Measurements from ENCODE around the gene TSPY9. TPM values are rescaled to one million over a fixed set of nuclear protein-coding genes. Genes with fewer than 3 reads are reported as not detected.
"Not testable (repeated sequence)": the region's sequence is repeated elsewhere in the genome, so short reads cannot be mapped to it uniquely, and the experiment has no call there.

The TSPY9 gene, protein sequence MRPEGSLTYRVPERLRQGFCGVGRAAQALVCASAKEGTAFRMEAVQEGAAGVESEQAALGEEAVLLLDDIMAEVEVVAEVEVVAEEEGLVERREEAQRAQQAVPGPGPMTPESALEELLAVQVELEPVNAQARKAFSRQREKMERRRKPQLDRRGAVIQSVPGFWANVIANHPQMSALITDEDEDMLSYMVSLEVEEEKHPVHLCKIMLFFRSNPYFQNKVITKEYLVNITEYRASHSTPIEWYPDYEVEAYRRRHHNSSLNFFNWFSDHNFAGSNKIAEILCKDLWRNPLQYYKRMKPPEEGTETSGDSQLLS
- not detected for total RNA-seq

DNA sequence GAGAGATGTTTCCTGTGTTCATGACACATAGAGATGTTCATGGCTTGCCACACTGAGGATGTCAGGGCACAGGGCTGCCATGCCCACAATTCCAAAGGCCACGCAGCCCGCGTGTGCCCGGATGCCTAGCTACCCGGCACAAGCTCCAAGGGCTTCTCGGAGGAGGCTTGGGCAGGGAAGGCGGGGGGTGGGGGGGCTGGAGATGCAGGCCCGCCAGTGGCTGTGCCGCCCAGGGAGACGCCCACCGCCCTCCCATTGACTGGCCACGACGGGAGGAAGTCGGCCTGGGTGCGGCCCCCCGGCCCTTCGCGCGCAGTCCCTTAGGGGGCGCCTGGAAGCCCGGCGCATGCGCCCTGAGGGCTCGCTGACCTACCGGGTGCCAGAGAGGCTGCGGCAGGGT is at the start of gene TSPY9:
TSS of gene TSPY9 (plus strand) at position 301 of the 400 bp plus-strand sequence. CDS start at position 347, 46 bp downstream.
- H3K27me3 ChIP-seq; H3K4me1 ChIP-seq; ATAC-seq; H3K4me3 ChIP-seq; intact Hi-C loops (cut with DNase I); H3K36me3 ChIP-seq (replicated peaks in 1 of 2; ENCODE audit: insufficient read depth in 1 of 2, low read depth in 2 of 2); H3K9me3 ChIP-seq; DNase-seq; H3K27ac ChIP-seq: not testable (repeated sequence)
- WGBS, 2 donors, result no CpG with 5 or more reads among the region's 26 CpGs

DNA sequence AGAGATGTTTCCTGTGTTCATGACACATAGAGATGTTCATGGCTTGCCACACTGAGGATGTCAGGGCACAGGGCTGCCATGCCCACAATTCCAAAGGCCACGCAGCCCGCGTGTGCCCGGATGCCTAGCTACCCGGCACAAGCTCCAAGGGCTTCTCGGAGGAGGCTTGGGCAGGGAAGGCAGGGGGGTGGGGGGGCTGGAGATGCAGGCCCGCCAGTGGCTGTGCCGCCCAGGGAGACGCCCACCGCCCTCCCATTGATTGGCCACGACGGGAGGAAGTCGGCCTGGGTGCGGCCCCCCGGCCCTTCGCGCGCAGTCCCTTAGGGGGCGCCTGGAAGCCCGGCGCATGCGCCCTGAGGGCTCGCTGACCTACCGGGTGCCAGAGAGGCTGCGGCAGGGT is 20.4 kb upstream of the TSPY9 start, which contains the start of gene TSPY1:
TSS of gene TSPY1 (plus strand) at position 301 of the 400 bp plus-strand sequence. CDS start at position 347, 46 bp downstream.
- DNase-seq; H3K27me3 ChIP-seq; H3K4me3 ChIP-seq; H3K4me1 ChIP-seq; ATAC-seq; H3K27ac ChIP-seq; H3K36me3 ChIP-seq (replicated peaks in 1 of 2; ENCODE audit: insufficient read depth in 1 of 2, low read depth in 2 of 2); intact Hi-C loops (cut with DNase I); H3K9me3 ChIP-seq: not testable (repeated sequence)
- 87% methylated on average over 6 of the region's 25 CpGs; no CpG with 5 or more reads in 1 of the 2 donors for WGBS, 2 donors

DNA sequence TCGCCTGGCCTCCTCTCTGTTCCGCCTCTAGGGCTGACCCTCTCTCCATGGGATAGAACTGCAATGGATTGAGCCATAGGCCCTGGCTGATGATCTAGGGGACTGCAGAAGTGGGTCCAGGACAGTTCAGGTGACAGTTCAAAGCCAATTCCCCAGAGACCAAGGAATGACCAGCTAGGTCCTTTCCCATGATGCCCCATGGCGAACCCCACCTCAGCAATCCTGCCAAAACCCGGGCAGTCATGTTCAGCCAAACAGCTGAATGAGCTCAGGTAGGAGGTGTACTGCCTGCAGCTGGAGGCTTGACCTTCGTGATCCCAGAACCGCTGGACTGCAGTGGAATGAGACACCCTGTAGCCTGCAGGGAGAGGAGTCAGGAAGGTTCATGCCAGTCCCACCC is 17.3 kb downstream of the TSPY9 start:
- H3K27ac ChIP-seq; H3K27me3 ChIP-seq; H3K36me3 ChIP-seq (replicated peaks in 1 of 2; ENCODE audit: insufficient read depth in 1 of 2, low read depth in 2 of 2); H3K4me1 ChIP-seq; DNase-seq; intact Hi-C loops (cut with DNase I); H3K9me3 ChIP-seq; H3K4me3 ChIP-seq; ATAC-seq: not testable (repeated sequence)
- WGBS, 2 donors, result 39% methylated on average over 3 of the region's 6 CpGs; no CpG with 5 or more reads in 1 of the 2 donors

DNA sequence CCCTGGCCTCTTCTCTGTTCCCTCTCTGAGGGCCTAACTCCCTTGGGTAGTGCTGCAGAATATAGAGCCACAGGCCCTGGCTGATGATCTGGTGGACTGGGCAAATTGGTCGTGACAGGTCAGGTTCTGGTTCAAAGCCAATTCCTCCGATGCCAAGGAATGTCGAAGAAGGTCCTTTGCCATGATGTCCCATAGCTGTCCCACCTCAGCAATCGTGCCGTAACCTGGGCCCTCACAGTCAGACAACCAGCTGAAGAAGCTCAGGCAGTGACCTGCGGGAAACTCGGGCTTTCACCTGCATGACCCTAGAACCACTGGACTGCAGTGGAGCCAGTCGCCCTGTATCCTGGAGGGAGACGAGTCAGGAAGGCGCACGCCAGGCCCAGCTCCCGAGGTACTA is 29.2 kb downstream of the TSPY9 start:
- H3K4me3 ChIP-seq; H3K4me1 ChIP-seq; DNase-seq; ATAC-seq; H3K36me3 ChIP-seq (replicated peaks in 1 of 2; ENCODE audit: insufficient read depth in 1 of 2, low read depth in 2 of 2); H3K27me3 ChIP-seq; H3K9me3 ChIP-seq; H3K27ac ChIP-seq; intact Hi-C loops (cut with DNase I): not testable (repeated sequence)
- WGBS, 2 donors, result 67% methylated on average over 7 of the region's 12 CpGs; no CpG with 5 or more reads in 1 of the 2 donors

DNA sequence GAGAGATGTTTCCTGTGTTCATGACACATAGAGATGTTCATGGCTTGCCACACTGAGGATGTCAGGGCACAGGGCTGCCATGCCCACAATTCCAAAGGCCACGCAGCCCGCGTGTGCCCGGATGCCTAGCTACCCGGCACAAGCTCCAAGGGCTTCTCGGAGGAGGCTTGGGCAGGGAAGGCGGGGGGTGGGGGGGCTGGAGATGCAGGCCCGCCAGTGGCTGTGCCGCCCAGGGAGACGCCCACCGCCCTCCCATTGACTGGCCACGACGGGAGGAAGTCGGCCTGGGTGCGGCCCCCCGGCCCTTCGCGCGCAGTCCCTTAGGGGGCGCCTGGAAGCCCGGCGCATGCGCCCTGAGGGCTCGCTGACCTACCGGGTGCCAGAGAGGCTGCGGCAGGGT is 40.5 kb downstream of the TSPY9 start, which contains the start of gene TSPY10:
TSS of gene TSPY10 (plus strand) at position 301 of the 400 bp plus-strand sequence. CDS start at position 347, 46 bp downstream.
- H3K27me3 ChIP-seq; H3K4me1 ChIP-seq; intact Hi-C loops (cut with DNase I); H3K4me3 ChIP-seq; H3K9me3 ChIP-seq; DNase-seq; ATAC-seq; H3K36me3 ChIP-seq (replicated peaks in 1 of 2; ENCODE audit: insufficient read depth in 1 of 2, low read depth in 2 of 2); H3K27ac ChIP-seq: not testable (repeated sequence)
- no CpG with 5 or more reads among the region's 26 CpGs for WGBS, 2 donors

Other genes starting within 250 kb of the TSPY9 start
- not detected for gene TSPY4, start 149.8 kb upstream of the TSPY9 start, total RNA-seq
- gene TSPY8, start 129.5 kb upstream of the TSPY9 start, total RNA-seq, result not detected
- not detected for gene TSPY3, start 88.8 kb upstream of the TSPY9 start, total RNA-seq
- gene TSPY1, start 20.3 kb upstream of the TSPY9 start, total RNA-seq, result not detected
- not detected for gene TSPY10, start 40.6 kb downstream of the TSPY9 start, total RNA-seq